ENCODE data around the gene RPN2. TPM values are rescaled to one million over a fixed set of nuclear protein-coding genes. Genes with fewer than 3 reads are reported as not detected.

RPN2 gene
- 156 TPM for total RNA-seq (ENCODE audit: unreplicated experiment)
- long read RNA-seq, transcript RPN2-201 (17 exons, 2,515 nt), result major isoform, 223 of 324 reads
- long read RNA-seq, partial matches to known transcripts, result 43 of 324 reads
- long read RNA-seq, other reads (novel, unspliced or antisense), result 58 of 324 reads

DNA sequence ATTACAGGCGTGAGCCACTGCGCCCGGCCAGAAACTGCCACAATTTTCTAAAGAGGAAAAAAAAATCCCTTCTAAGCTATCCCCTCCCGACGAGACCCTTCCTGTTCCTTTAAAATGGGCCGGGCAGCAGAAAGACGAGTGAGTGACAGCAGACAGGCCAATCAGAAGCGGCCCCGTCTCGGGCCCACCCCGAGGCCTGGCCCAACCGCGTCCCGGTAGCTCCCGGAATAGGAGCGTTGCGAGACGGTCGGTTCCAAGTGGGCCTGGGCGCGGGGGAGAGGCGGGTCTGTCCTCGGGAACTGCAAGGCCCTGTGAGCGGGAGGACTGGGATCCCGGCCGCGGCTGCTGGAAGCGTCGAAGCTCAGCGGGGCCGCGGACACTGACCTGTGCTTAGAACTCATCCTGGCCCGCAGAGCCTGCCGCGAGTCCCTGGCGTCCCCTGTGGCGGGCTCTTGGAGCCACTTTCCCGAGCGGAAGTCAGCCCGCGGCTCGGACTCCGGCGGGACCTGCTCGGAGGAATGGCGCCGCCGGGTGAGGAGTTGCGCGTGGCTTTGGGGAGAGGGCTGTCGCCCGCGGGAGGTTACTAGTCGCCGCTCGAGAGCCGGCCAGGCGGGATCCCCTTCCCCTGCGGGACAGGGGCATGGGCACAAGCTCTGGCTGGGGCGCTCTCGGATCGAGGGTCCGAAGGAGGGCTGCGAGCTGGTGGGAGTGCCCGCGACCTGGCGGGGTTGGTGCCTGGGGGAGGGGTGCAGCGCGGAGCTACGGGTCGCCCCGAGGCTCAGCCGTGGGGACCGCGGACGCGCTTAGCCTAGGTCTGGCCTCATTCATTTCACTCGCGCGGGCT is at the start of gene RPN2, which contains the start of gene MROH8:
RPN2 (plus strand) TSS at position 492 of the 844 bp plus-strand sequence; CDS start at position 519, 27 bp downstream.
MROH8 (minus strand) TSS at position 710 of the 844 bp plus-strand sequence.
- Mint-ChIP-seq H3K36me3 (ENCODE audit: unreplicated experiment) (no peaks in the 10 kb centered on the region), H3K27ac (ENCODE audit: unreplicated experiment) (peak within 1 kb of the TSS; percentile 97), H3K9me3 (ENCODE audit: unreplicated experiment) (peaks cover 11% of the 10 kb centered on the region), H3K4me3 (ENCODE audit: unreplicated experiment) (peak within 1 kb of the TSS; percentile 97), H3K4me1 (ENCODE audit: low read depth, unreplicated experiment) (peaks cover 13% of the 10 kb centered on the region), H3K27me3 (ENCODE audit: unreplicated experiment) (peaks cover 8% of the 10 kb centered on the region)
- DNase-seq, result peak; percentile 98
- TF ChIP-seq, protein P1, sequence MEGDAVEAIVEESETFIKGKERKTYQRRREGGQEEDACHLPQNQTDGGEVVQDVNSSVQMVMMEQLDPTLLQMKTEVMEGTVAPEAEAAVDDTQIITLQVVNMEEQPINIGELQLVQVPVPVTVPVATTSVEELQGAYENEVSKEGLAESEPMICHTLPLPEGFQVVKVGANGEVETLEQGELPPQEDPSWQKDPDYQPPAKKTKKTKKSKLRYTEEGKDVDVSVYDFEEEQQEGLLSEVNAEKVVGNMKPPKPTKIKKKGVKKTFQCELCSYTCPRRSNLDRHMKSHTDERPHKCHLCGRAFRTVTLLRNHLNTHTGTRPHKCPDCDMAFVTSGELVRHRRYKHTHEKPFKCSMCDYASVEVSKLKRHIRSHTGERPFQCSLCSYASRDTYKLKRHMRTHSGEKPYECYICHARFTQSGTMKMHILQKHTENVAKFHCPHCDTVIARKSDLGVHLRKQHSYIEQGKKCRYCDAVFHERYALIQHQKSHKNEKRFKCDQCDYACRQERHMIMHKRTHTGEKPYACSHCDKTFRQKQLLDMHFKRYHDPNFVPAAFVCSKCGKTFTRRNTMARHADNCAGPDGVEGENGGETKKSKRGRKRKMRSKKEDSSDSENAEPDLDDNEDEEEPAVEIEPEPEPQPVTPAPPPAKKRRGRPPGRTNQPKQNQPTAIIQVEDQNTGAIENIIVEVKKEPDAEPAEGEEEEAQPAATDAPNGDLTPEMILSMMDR (IDR thresholded peaks at IDR 0.05; ENCODE audit: partially characterized antibody, unreplicated experiment), result no peak

DNA sequence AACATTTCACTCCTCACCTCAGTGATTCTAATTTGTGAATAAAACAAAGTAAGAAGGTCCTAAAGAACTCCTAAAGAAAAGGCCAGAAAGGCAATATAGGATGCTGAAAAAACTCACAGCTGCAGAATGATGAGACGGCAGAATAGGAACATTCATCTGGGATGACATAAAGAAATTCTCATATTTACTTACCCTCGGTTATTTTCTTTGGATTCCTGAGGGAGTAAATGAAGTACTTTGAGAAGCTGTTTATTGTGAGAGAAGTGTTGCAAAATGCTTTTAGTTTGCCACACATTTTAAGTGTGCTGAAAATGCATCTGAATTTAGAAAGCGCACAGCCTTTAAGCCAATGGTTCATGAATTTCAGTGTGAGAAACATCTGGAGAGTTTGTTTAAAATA is 47.6 kb upstream of the RPN2 start:
- Mint-ChIP-seq H3K9me3 (ENCODE audit: unreplicated experiment) (no peaks in the 10 kb centered on the region), H3K4me1 (ENCODE audit: low read depth, unreplicated experiment) (no peaks in the 10 kb centered on the region), H3K27ac (ENCODE audit: unreplicated experiment) (no peak overlapping the region), H3K27me3 (ENCODE audit: unreplicated experiment) (no peaks in the 10 kb centered on the region), H3K4me3 (ENCODE audit: unreplicated experiment) (no peak overlapping the region), H3K36me3 (ENCODE audit: unreplicated experiment) (no peaks in the 10 kb centered on the region)
- DNase-seq, result no peak
- TF ChIP-seq, protein P1 (IDR thresholded peaks at IDR 0.05; ENCODE audit: partially characterized antibody, unreplicated experiment), result no peak

DNA sequence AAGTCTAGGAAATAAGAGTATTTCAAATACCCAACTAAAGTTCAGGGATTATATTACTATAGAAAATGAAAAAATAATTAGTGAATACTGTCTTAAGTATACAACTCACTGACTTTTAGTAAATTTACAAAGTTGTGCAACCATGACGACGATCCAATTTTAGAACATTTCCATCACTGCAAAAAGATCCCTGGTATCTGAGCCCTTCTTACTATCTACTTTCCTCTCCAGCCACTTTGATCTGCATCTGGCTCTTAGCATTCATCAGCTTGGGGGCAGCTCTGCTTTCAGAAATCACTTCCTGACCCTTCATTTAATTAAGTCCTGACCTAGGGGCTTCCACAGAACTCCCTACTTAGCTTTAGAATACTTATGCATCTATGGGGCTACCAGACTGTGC is 45.2 kb upstream of the RPN2 start:
- DNase-seq, result no peak
- TF ChIP-seq, protein P1 (IDR thresholded peaks at IDR 0.05; ENCODE audit: partially characterized antibody, unreplicated experiment), result no peak
- no peak overlapping the region for H3K27ac Mint-ChIP-seq (ENCODE audit: unreplicated experiment)
- H3K4me1 Mint-ChIP-seq (ENCODE audit: low read depth, unreplicated experiment), result no peaks in the 10 kb centered on the region
- no peaks in the 10 kb centered on the region for H3K9me3 Mint-ChIP-seq (ENCODE audit: unreplicated experiment)
- H3K4me3 Mint-ChIP-seq (ENCODE audit: unreplicated experiment), result no peak overlapping the region
- no peaks in the 10 kb centered on the region for H3K36me3 Mint-ChIP-seq (ENCODE audit: unreplicated experiment)
- H3K27me3 Mint-ChIP-seq (ENCODE audit: unreplicated experiment), result no peaks in the 10 kb centered on the region

DNA sequence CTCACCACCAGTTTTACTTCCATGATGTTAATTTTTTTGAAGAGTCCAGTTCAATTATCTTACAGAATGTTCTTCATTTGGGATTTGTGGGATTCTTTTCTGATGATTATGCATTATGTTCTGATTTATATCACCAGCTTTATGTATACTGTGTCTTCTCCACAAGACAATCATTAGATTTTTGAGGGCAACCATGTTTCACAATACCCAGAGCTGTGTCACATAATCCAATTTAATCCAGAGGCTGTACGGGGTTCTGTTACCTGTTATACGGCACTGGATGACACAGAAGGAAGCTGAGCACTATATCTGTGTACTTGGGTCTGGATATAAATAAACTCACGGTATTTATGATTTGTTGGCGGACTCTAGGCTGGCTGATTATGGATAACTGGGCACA is 41.6 kb upstream of the RPN2 start:
- H3K4me3 Mint-ChIP-seq (ENCODE audit: unreplicated experiment), result no peak overlapping the region
- no peak overlapping the region for H3K27ac Mint-ChIP-seq (ENCODE audit: unreplicated experiment)
- H3K27me3 Mint-ChIP-seq (ENCODE audit: unreplicated experiment), result no peaks in the 10 kb centered on the region
- no peak for DNase-seq
- no peaks in the 10 kb centered on the region for H3K36me3 Mint-ChIP-seq (ENCODE audit: unreplicated experiment)
- no peaks in the 10 kb centered on the region for H3K9me3 Mint-ChIP-seq (ENCODE audit: unreplicated experiment)
- no peaks in the 10 kb centered on the region for H3K4me1 Mint-ChIP-seq (ENCODE audit: low read depth, unreplicated experiment)
- TF ChIP-seq, protein P1 (IDR thresholded peaks at IDR 0.05; ENCODE audit: partially characterized antibody, unreplicated experiment), result no peak

GRCh38 chr20:37142708-37143107 is 36.4 kb upstream of the RPN2 start:
- no peaks in the 10 kb centered on the region for H3K4me1 Mint-ChIP-seq (ENCODE audit: low read depth, unreplicated experiment)
- DNase-seq, result no peak
- no peaks in the 10 kb centered on the region for H3K9me3 Mint-ChIP-seq (ENCODE audit: unreplicated experiment)
- H3K4me3 Mint-ChIP-seq (ENCODE audit: unreplicated experiment), result no peak overlapping the region
- H3K27me3 Mint-ChIP-seq (ENCODE audit: unreplicated experiment), result no peaks in the 10 kb centered on the region
- no peaks in the 10 kb centered on the region for H3K36me3 Mint-ChIP-seq (ENCODE audit: unreplicated experiment)
- H3K27ac Mint-ChIP-seq (ENCODE audit: unreplicated experiment), result no peak overlapping the region
- TF ChIP-seq, protein P1 (IDR thresholded peaks at IDR 0.05; ENCODE audit: partially characterized antibody, unreplicated experiment), result no peak

All from glutamatergic neuron (in vitro differentiated cells).